MM.1S (cell line): ENCODE results near the gene TTC33.

Experiments
- CTCF ChIP-seq: fragments of 300-600 bp; sonication (generic); IDR thresholded peaks from 2 replicates; pipeline ENCODE4 v1.5.1; 2016; ENCODE audit warnings: antibody characterized with exemption, low read length, mixed read lengths
- EZH2 ChIP-seq: fragments of 300-600 bp; sonication (generic); optimal IDR thresholded peaks from 2 replicates; pipeline ENCODE3; 2017; ENCODE audit warnings: low read depth, mild to moderate bottlenecking, antibody characterized with exemption, low read length, mixed read lengths

GRCh38 chr5:40585537-40586267 is 170.1 kb downstream of the TTC33 start:
- TF ChIP-seq CTCF = no peak
- no peak for TF ChIP-seq EZH2
